ENCODE data around the gene MUC5AC. TPM values are rescaled to one million over a fixed set of nuclear protein-coding genes. Genes with fewer than 3 reads are reported as not detected.

MUC5AC gene
- total and polyA plus RNA-seq, 12 donors = under 0.01 TPM; not detected in 9

- no peak for TF ChIP-seq POLR2A (IDR thresholded peaks at IDR 0.05)
- no peak for TF ChIP-seq CTCF (IDR thresholded peaks at IDR 0.05)
- intact Hi-C loops (cut with DNase I) = no loop called here
- Histone ChIP-seq H3K4me1 (replicated peaks in 1 of 2) (no peaks in the 10 kb centered on the region), H3K4me3 (no peak overlapping the region), H3K9me3 (replicated peaks in 1 of 3) (peaks cover 0 to 3% (median 0%) of the 10 kb centered on the region in 3 donors), H3K36me3 (replicated peaks in 1 of 2) (no peaks in the 10 kb centered on the region), H3K27me3 (peaks cover 7% of the 10 kb centered on the region), H3K27ac (no peak overlapping the region)
- 77 to 96% (median 89%) methylated on average over 8 of the region's 8 CpGs for WGBS, 4 donors
- peak in 2 of 7 donors; percentile 2 to 7 for DNase-seq
These were observed 48.2 kb downstream of the MUC5AC start for GRCh38 chr11:1205987-1206331.

GRCh38 chr11:1206391-1207271, 48.9 kb downstream of the MUC5AC start:
- TF ChIP-seq POLR2A (IDR thresholded peaks at IDR 0.05) (no peak), CTCF (IDR thresholded peaks at IDR 0.05) (no peak)
- no peaks in the 10 kb centered on the region for H3K36me3 ChIP-seq (replicated peaks in 1 of 2)
- WGBS, 4 donors = 81 to 91% (median 84%) methylated on average over 14 to 38 of the region's 38 CpGs
- no peak overlapping the region for H3K4me3 ChIP-seq
- peak in 3 of 7 donors; percentile 4 to 11 (median 8) for DNase-seq
- no peak overlapping the region for H3K27ac ChIP-seq
- intact Hi-C loops (cut with DNase I) = no loop called here
- peaks cover 7% of the 10 kb centered on the region for H3K27me3 ChIP-seq
- H3K4me1 ChIP-seq (replicated peaks in 1 of 2) = no peaks in the 10 kb centered on the region
- peaks cover 0 to 10% (median 0%) of the 10 kb centered on the region in 3 donors for H3K9me3 ChIP-seq (replicated peaks in 1 of 3)

- intact Hi-C loops (cut with DNase I) = no loop called here
- no peaks in the 10 kb centered on the region for H3K36me3 ChIP-seq (replicated peaks in 1 of 2)
- H3K4me1 ChIP-seq (replicated peaks in 1 of 2) = no peaks in the 10 kb centered on the region
- peak in 2 of 7 donors; percentile 3 to 9 for DNase-seq
- 86 to 88% (median 87%) methylated on average over 3 to 34 of the region's 34 CpGs for WGBS, 4 donors
- TF ChIP-seq POLR2A (IDR thresholded peaks at IDR 0.05) (no peak), CTCF (IDR thresholded peaks at IDR 0.05) (no peak)
- H3K9me3 ChIP-seq (replicated peaks in 1 of 3) = peaks cover 0 to 14% (median 4%) of the 10 kb centered on the region in 3 donors
- H3K27ac ChIP-seq = no peak overlapping the region
- H3K27me3 ChIP-seq = peaks cover 7% of the 10 kb centered on the region
- no peak overlapping the region for H3K4me3 ChIP-seq
These were observed 49.8 kb downstream of the MUC5AC start for GRCh38 chr11:1207401-1208143.

GRCh38 chr11:1208144-1208393, 50.3 kb downstream of the MUC5AC start:
- DNase-seq = peak in 2 of 7 donors; percentile 5 to 14
- TF ChIP-seq POLR2A (IDR thresholded peaks at IDR 0.05) = no peak
- no peak for TF ChIP-seq CTCF (IDR thresholded peaks at IDR 0.05)
- H3K4me1 ChIP-seq (replicated peaks in 1 of 2) = no peaks in the 10 kb centered on the region
- intact Hi-C loops (cut with DNase I) = no loop called here
- no peak overlapping the region for H3K27ac ChIP-seq
- H3K9me3 ChIP-seq (replicated peaks in 1 of 3) = peaks cover 0 to 14% (median 4%) of the 10 kb centered on the region in 3 donors
- peaks cover 7% of the 10 kb centered on the region for H3K27me3 ChIP-seq
- H3K4me3 ChIP-seq = no peak overlapping the region
- WGBS, 4 donors = 78 to 97% (median 85%) methylated on average over 5 to 6 of the region's 6 CpGs
- no peaks in the 10 kb centered on the region for H3K36me3 ChIP-seq (replicated peaks in 1 of 2)

Data from adrenal gland (tissue), 12 donors.